Neural progenitor cell (in vitro differentiated cells): ENCODE data around the gene PHLPP1.

ENCODE experiments used
- CTCF ChIP-seq: fragments of 200-600 bp; sonication (generic); IDR thresholded peaks from 2 replicates; pipeline ENCODE4 v1.5.1; 2017; ENCODE audit warnings: antibody characterized with exemption, mild to moderate bottlenecking
- EZH2 ChIP-seq: fragments of 200-600 bp; sonication (generic); IDR thresholded peaks from 2 replicates; pipeline ENCODE4 v1.6.1; 2017; ENCODE audit warnings: antibody characterized with exemption, mild to moderate bottlenecking, moderate library complexity
- EZH2phosphoT487 ChIP-seq: fragments of 200-600 bp; sonication (generic); IDR thresholded peaks from 2 replicates; pipeline ENCODE4 v1.6.1; 2017; ENCODE audit warnings: antibody characterized with exemption

- TF ChIP-seq CTCF = no peak
- no peak for TF ChIP-seq EZH2phosphoT487
- TF ChIP-seq EZH2 = no peak
Observed at GRCh38 chr18:62669225-62669624, 46.1 kb upstream of the PHLPP1 start.
